C4-2B (cell line): ENCODE data around the gene ATP5F1D.

ENCODE experiments used
- ZFX ChIP-seq: fragments of 450-650 bp; IDR thresholded peaks from 2 replicates; pipeline ENCODE4 v1.6.1; 2017
- TF ChIP-seq, protein P1 (sequence below): fragments of 450-650 bp; conservative IDR thresholded peaks from 2 replicates; pipeline ENCODE4 v1.5.1; 2017; ENCODE audit warnings: mild to moderate bottlenecking

DNA sequence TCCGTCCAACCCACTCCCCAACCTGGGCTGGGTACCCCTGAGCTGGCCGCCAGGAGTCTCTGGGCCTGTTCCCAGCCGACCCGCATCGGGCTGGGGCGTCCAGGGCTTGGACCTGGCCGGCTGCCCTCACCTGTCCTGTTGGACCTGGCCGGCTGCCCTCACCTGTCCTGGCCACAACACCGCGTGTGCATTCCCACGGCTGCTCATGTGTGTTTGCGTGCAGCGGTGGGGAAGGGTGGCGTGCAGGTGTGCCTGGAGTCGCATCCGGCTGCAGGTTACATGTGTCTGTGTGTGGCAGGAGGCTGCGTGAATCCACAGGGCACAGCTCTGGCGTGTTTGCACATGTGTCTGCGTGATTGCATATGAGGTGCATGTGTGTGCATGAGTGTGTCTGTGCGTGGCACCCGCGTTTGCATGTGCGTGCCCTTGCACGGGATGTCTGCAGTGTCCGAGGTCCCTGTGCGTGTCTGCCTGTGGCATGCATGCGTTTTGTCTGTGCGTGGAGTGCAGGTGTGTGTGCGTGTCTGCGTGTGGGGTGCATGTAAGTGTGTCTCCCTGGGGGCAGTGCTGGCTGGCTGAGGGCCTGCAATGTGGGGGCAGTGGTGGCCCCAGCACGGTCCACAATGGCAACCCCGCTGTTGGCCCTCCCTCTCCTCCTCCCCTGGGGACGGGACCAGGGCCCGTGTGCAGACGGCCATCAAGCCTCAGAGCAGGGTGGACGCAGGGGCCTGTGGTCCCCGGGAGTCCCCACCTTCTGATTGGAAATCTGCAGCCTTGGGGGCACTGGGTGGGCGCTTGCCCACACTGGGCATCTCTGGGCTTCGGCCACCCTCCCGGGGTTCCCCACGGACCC is 47.5 kb downstream of the ATP5F1D start:
- TF ChIP-seq, protein P1, sequence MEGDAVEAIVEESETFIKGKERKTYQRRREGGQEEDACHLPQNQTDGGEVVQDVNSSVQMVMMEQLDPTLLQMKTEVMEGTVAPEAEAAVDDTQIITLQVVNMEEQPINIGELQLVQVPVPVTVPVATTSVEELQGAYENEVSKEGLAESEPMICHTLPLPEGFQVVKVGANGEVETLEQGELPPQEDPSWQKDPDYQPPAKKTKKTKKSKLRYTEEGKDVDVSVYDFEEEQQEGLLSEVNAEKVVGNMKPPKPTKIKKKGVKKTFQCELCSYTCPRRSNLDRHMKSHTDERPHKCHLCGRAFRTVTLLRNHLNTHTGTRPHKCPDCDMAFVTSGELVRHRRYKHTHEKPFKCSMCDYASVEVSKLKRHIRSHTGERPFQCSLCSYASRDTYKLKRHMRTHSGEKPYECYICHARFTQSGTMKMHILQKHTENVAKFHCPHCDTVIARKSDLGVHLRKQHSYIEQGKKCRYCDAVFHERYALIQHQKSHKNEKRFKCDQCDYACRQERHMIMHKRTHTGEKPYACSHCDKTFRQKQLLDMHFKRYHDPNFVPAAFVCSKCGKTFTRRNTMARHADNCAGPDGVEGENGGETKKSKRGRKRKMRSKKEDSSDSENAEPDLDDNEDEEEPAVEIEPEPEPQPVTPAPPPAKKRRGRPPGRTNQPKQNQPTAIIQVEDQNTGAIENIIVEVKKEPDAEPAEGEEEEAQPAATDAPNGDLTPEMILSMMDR: no peak
- no peak for TF ChIP-seq ZFX
